Cortex of kidney (tissue), 1 donor: ENCODE measurements around the gene CEP135.
"Not testable (repeated sequence)": the region's sequence is repeated elsewhere in the genome, so short reads cannot be mapped to it uniquely, and the experiment has no call there.

ENCODE experiments used
- DNase-seq: peaks from one replicate; lab custom pipeline; 2025; lab: John Stamatoyannopoulos, UW

CEP135 gene

GRCh38 chr4:55947254-55947882 lies 1.4 kb upstream of the CEP135 start:
- DNase-seq, result no peak

DNA sequence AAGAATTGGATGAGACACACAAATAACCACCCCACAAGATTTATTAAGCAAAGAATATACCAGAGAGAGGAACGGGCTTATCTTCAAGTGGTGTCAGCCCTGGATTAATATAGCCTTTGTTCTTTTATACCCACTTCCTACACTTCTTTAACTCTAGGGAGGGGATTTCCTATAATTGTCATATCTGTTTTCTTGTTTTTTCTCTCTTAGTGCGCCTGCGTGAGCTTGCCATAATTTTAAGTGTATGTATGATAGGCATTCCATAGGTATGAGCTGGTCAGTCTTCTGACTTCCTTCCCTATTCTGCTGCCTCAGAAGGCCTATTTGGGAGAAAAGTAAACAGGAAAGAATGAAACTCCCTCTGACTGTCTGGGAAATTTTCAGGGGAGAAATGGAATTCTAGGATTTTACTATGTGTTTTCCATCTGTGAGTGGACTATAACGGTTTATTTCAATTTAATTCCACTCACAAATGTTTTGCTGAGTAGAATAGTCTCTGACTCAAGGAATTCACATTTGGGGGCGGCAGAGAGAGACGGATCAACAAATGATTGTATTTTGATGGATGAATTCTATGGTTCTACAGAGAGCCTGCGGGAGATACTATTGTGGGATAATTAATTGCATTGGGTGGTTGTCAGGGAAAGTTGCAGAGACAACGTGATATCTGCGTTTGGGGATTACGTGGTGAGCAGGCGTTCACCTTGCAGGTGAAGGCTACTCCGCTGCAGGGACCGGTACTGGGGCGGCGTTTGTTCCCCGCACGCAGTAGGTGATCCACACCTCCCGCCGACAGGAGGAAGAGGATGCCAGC lies 626 bp upstream of the CEP135 start:
- no peak for DNase-seq

GRCh38 chr4:55949482-55949802 lies 697 bp downstream of the CEP135 start:
- no peak for DNase-seq

GRCh38 chr4:55951191-55951922 lies 2.6 kb downstream of the CEP135 start:
- no peak for DNase-seq

DNA sequence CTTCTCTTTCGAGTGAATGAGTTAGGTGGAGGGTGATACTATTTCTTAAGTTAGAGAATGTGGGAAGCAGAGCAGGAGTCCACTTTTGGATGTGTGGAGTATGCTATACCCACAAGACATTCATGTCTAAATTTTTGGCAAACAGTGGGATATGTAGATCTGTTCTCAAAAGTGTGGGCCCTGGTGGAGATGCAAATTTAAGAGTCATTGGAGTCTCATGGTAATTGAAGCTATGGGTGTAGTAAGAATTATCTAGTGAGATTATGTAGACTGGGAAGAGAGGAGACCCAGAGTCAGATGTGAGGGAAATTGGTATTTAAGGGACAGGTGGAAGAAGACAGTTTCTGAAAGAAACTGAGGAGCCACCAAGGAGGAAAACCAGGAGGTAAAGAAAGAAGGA lies 7.0 kb downstream of the CEP135 start:
- no peak for DNase-seq

GRCh38 chr4:55959655-55960054 lies 10.9 kb downstream of the CEP135 start:
- no peak for DNase-seq

DNA sequence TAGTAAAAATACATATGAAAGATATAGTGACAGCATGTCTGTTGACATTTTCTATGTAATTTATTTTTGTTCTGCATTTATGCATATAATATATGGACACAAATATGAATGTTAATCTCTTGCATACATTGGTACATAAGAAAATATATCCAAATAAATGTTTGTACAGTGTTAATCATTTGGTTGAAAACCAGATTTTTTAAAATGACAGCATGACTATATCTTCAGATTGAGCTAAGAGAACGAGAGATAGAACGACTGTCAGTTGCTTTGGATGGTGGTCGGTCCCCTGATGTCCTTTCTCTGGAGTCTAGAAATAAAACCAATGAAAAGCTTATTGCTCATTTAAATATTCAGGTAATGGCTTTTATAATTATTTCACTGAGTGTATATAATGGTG lies 15.3 kb downstream of the CEP135 start:
- DNase-seq, result no peak

DNA sequence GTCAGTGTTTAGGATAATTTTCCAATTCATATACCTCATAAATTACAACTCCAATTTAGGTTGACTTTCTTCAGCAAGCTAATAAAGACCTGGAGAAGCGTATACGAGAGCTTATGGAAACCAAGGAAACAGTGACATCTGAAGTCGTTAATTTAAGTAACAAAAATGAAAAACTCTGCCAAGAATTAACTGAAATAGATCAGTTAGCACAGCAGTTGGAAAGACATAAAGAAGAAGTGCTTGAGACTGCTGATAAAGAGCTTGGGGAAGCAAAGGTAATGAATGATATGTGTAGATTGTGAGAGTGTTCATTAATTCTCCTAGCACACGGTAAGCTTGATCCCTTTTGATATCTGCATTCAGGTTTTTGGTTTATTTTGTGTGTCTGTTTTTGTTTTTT lies 16.8 kb downstream of the CEP135 start:
- DNase-seq, result no peak

DNA sequence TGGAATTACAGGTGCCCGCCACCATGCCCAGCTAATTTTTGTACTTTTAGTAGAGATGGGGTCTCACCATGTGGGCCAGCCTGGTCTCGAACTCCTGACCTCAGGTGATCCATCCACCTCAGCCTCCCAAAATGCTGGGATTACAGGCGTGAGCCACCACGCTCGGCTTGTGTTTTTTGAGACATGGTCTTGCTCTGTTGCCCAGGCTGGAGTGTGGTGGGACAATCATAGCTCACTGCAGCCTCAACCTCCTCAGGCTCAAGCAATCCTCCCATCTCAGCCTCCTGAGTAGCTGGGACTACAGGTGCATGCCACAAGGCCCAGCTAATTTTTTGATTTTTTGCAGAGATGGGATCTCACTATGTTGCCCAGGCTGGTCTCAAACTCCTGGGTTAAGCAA lies 17.6 kb downstream of the CEP135 start:
- DNase-seq, result not testable (repeated sequence)

- no peak for DNase-seq
These were observed 18.6 kb downstream of the CEP135 start for GRCh38 chr4:55967376-55967775.

DNA sequence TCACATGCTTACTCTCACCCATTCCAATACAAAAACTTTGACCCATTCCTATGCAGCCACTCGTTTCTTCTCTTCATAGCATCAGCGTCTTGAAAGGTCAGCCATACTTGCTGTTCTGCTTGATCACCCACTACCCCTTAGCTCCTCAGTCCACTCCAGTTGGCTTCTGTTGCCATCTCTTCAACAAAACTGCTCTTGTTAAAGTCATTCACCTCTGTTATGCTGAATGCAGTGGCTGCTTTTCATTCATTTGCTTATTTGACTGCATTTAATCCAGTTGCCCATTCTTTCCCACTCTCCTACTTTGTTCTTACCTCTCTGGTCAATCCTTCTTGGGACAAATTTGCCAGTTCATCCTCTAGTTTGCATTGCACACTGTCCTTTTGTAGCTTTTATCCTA lies 24.9 kb downstream of the CEP135 start:
- no peak for DNase-seq

DNA sequence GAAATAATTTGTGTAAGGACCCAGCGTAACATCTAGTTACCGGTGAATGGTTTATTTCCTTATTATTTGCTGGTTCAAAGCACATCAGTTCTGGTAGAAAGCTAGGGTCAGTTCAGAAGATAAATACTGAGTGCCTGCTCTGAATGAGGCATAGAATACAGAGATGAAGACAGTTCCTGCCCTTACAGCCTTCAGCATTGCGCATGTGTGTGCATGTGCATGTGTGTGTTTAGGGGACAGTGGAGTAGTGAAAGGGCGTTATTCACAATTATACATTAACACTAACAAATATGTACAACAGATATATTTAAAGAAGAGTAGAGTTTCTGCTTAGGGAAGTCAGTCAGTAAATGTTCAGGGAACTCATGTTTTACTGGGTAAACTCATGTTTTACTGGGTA lies 29.1 kb downstream of the CEP135 start:
- no peak for DNase-seq

DNA sequence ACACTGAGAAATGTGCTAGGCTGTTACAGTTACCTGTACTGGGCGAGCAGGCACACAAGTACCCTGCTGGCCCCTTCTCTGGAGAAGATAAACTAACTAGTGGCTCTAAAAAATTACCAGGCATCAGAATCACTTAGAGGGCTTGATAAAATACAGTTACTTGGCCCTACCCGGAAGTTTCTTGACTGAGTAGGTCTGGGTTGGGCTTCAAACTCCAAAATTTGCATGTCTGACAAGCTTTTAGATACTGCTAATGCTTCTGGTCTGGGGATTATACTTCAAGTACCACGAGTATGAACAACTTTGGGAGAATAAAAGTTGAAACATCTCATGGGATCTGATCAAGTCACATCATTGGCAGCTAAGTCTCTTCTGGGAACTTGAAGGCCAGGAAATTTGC lies 30.8 kb downstream of the CEP135 start:
- DNase-seq, result no peak

GRCh38 chr4:55980725-55981124 lies 32.0 kb downstream of the CEP135 start:
- no peak for DNase-seq

DNA sequence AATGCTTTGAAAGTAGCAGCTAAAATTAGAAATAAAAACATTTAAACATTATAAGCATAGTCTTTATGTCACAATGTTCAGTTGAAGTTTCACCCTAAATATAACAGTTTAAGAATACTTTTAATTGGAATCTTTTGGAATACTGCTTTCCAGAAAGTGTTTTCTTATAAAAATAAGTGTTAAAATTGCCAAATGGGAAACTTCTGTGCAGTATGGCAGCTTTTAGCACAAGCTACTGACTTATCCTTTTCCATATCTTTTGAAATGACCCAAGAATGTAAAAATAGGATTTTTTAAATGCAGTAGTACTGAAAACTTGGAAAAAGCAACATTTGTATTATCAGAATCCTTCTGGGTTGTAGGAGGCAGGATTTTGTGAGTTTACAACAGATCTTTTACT lies 34.2 kb downstream of the CEP135 start:
- DNase-seq, result no peak

DNA sequence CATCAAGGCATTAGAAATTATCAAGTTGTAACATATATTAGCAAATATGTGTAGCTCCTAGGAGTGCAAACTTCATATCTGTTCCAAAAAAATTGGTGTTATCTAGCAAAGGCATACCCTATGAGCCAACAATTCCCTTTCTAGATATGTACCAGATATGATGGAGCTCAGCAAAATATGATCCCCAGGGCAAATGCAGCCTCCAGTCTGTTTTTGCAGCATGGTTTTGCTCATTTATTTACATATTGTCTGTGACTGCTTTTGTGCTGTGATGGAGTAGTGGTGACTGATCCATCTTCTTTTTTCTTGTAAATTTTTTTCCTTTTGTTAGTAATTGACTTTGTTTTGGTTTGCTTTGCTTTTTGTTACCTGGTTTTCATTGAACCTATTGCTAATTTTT lies 41.0 kb downstream of the CEP135 start:
- DNase-seq, result no peak

DNA sequence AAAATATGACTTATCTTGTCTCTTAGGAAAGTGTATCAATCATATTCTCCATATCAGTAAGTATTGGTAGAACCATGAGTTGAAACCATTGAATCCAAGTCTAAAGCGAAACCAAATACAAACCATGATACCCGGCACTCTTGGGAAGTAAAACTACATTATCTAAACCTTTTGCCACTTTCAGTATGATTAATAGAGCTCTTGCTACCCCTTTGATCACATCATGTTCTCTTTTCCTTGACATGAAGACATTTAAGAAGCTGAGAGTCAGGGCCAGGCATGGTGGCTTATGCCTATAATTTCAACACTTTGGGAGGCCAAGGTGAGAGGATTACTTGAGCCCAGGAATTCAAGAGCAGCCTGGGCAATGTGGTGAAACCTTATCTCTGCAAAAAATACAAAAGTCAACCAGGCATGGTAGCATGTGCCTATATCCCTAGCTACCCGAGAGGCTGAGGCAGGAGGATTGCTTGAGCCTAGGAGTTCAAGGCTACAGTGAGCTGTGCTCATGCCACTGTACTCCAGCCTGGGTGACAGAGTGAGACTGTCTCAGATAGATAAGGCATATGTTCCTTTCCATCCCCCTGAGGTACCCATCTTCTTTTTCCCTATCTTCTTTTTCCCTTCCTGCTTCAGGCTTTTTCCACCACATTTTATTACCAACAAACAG lies 45.4 kb downstream of the CEP135 start:
- no peak for DNase-seq

- DNase-seq, result no peak
These were observed 47.9 kb downstream of the CEP135 start for GRCh38 chr4:55996646-55997045.

DNA sequence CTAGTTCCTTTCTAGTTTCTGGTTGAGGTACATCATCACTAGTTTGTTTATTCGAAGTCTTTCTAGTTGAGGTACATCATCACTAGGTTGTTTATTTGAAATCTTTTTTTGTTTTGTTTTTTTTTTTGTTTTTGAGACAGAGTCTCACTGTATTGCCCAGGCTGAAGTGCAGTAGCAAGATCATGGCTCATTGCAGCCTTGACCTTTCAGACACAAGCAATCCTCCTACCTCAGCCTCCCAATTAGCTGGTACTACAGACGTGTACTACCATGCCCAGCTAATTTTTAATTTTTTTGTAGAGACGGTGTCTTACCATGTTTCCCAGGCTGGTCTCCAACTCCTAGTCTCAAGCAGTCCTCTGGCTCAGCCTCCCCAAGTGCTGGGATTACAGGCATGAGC lies 54.9 kb downstream of the CEP135 start:
- DNase-seq, result no peak

- no peak for DNase-seq
These were observed 55.5 kb downstream of the CEP135 start for GRCh38 chr4:56004235-56004634.

GRCh38 chr4:56007154-56007553 lies 58.4 kb downstream of the CEP135 start:
- no peak for DNase-seq

GRCh38 chr4:56008206-56008605 lies 59.5 kb downstream of the CEP135 start:
- DNase-seq, result no peak

GRCh38 chr4:56026596-56026995 lies 77.9 kb downstream of the CEP135 start:
- DNase-seq, result no peak
